Right renal pelvis (tissue), 4 donors: ENCODE data around the gene SPOPL. TPM values are rescaled to one million over a fixed set of nuclear protein-coding genes. Genes with fewer than 3 reads are reported as not detected.

Experiments
- DNase-seq, 4 donors: peaks; one replicate each; pipeline ENCODE4 v3.0.0-alpha.2; 2013; ENCODE audit warnings: low read depth in 4 of 4, low spot score in 3 of 4, missing footprints in 1 of 4
- polyA plus RNA-seq, 4 donors: library from polyadenylated mRNA; unstranded; fragments of 120-200 nt; gene quantifications; one replicate each; pipeline ENCODE4 v1.2.1, GENCODE V29; 2013; ENCODE audit not compliant: insufficient read length in 4 of 4

SPOPL gene
- polyA plus RNA-seq, 4 donors = 22.9 to 31.6 (median 30.2) TPM

- no peak for DNase-seq
Observed at GRCh38 chr2:138596403-138596802, 94.8 kb downstream of the SPOPL start.

- no peak for DNase-seq
Observed at GRCh38 chr2:138600732-138601457, 99.3 kb downstream of the SPOPL start.

DNA sequence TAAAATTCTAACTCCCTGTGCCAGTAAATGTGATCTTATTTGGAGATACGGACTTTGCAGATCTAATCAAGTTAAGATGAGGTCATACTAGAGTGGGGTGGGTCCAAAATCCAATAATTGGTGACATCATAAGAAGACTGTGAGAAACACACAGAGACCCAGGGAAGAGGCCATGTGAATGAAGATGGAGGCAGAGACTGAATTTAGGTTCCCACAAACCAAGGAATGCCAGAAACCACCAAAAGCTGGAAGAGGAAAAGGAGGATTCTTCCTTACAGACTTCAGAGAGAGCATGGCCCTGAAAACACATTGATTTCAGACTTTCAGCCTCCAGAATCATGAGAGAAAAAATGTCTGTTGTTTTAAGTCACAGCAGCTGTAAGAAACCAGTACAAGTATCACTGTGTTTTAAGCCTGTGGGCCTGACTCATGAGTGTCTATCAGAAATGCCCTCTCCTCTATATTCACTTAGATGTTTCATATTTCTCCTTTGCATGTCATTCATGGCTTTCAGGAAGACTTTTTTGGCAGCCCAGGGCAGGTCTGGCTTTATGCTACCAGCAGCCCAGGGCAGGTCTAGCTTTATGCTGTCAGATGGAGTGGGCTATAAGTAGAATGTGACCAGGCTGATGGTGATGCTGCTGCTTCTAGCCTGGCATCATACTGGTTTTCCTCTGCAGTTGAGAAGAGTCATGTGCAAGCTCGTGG is 100.0 kb downstream of the SPOPL start:
- no peak for DNase-seq

GRCh38 chr2:138602166-138602460 is 100.5 kb downstream of the SPOPL start:
- DNase-seq = no peak

DNA sequence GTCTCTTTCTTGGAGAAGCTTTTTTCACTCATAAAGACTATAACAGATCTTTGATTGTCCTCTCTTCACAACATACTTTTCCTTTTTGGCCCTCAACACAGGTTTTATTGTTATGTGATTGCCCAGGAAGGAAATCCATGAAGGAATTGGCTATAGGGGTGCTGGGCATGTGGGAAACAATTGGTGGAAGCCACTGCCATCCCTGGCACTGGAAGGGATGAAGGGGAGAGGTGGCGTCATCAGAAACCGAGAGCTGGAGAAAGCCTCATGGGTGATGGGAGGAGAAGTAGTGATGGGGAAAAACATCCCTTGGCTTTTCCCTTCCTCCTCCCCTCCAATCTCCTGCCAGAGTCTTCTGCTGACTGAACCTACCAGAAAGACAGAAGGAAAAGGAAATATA is 106.2 kb downstream of the SPOPL start:
- DNase-seq = no peak

GRCh38 chr2:138609446-138609845 is 107.9 kb downstream of the SPOPL start:
- no peak for DNase-seq

GRCh38 chr2:138610201-138610953 is 108.8 kb downstream of the SPOPL start:
- no peak for DNase-seq

GRCh38 chr2:138615257-138615656 is 113.7 kb downstream of the SPOPL start:
- DNase-seq = no peak

DNA sequence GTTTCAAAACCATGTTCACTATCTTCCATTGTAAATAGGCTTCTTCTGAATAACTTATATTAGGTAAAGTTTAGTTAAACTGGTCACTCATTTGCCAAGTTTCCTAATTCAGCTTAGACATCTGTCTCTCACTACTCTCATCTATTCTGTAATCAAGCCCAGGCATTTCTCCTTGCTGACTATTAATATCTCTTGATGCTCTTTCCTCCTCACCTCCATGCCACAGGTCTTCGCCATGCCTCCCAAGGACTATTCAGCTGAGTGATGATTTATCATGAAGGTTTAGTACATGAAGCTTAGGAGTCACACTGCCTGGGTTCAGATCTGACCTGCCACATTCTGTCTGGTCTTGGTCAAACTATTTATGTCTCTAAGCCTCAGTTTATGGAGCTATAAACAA is 115.5 kb downstream of the SPOPL start:
- DNase-seq = no peak

- no peak for DNase-seq
Observed at GRCh38 chr2:138618971-138619370, 117.4 kb downstream of the SPOPL start.

DNA sequence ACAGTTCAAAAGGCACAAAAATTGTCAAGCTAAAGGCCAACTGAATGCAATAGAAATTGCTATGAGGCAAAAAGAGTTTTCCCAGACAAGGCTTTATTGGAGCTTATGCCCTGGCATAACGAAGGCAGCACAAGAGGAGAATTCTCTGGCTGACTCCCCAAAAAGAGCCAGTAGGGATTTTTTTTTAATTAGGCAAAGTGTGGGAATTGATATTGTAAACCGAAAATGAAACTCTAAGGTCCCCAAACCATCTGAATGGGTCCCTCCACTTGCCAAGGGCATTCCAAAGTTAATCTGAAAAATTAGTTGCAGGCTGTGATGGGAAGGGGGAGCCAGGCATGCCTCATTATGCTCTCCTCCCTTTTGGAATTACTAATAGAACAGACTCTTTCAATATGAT is 118.9 kb downstream of the SPOPL start:
- DNase-seq = no peak

GRCh38 chr2:138621139-138621538 is 119.6 kb downstream of the SPOPL start:
- DNase-seq = no peak

DNA sequence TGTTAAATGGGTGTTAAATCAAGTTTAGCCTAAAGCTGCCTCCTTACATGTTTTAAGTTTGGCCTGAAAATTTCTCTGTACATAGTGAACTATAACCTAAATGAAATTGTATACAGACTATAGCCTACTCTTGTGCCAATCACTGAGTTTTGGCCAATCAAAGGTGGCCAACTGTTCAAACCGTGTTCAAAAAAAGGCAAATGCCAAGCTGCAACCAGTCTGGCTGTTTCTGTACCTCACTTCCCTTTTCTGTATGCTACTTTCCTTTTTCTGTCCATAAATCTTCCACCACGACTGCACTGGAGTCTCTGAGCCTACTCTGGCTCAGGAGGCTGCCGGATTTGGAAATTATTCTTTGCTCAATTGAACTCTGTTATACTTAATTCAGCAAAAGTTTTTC is 121.0 kb downstream of the SPOPL start:
- no peak for DNase-seq
